HG03354 (cell line): ENCODE measurements around the gene PNPLA6.

ENCODE experiments used
- ATAC-seq: cut with Tn5 transposase; IDR thresholded peaks from one replicate; pipeline ENCODE4 v1.9.1; 2021; ENCODE audit warnings: mild to moderate bottlenecking; ENCODE audit not compliant: unreplicated experiment, poor library complexity, severe bottlenecking

The PNPLA6 gene

GRCh38 chr19:7582446-7582845 is 46.9 kb downstream of the PNPLA6 start:
- no peak for ATAC-seq

- ATAC-seq = no peak
Measured at GRCh38 chr19:7589822-7590221, 54.3 kb downstream of the PNPLA6 start.

DNA sequence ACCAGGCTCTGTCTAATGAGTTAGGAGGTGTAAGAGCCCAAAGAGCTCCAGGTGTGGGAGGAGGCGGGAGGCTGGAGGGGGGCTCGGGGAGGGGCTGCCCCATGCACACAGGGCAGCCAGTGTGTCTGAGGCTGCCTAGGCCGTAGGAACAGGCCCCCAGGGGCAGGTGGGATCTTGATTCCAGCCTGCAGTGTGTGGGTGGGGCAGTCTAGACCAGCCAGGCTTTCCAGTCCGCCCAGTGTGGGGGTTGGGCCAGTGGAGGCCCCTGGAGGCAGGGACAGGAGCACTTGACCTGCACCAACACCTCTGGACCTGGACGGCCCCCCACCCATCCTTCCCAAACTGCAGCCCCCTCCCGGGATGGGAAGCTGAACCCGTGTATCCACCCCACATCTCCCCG is 54.7 kb downstream of the PNPLA6 start:
- ATAC-seq = no peak

DNA sequence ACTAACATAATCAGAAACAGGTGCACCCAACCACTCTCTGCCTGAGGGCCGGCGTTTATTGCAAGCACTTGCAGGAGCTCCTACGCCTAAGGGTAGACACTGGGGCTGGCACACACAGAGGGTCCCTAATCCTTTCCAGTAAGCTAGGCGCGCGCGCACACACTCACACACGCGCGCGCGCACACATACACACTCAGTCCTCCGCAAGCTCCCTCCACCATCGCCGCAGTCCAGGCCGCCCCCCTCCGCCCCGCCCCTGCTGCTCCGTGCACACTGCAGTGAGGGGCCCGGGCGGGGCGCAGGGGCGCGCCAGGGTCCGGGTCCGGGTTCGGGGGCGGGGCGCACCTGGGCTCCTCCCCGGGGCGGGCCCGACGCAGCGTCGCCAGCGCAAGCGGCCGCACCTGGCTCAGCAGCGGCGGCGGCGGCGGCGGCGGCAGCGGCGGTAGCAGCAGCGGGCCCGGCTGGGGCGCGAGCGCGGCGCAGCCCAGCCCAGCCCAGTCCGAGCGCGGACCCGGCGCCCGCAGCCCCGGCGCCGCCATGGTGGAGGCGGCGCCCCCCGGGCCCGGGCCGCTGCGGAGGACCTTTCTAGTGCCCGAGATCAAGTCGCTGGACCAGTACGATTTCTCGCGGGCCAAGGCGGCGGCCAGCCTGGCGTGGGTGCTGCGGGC is 60.1 kb downstream of the PNPLA6 start, which contains the start of gene CAMSAP3:
Gene CAMSAP3 (plus strand): TSS at position 398 of the 668 bp plus-strand sequence. CDS start 140 bp downstream, at position 538.
- ATAC-seq = peak; percentile 54

GRCh38 chr19:7596211-7596937 is 60.9 kb downstream of the PNPLA6 start:
- ATAC-seq = peak; percentile 28

DNA sequence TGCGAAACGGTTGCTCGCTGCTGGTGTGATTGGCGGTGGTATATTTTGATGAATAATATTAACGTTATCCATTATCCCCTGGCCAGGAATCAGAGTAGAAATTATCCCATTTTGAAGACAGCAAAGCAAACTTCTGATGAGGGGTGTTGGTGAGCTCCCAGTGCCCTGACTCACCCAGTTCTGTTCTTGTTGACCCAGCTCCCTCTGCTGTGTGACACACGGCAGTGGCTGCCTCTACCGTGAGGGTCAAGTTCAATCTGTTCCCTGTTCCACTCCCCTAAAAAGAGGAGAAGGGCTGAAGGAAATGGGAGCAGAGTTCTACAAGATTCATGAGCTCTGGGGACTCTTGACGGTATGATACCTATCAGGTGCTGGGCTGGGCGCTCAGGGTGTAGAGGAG is 62.2 kb downstream of the PNPLA6 start:
- ATAC-seq = no peak

GRCh38 chr19:7598180-7598579 is 62.7 kb downstream of the PNPLA6 start:
- no peak for ATAC-seq

DNA sequence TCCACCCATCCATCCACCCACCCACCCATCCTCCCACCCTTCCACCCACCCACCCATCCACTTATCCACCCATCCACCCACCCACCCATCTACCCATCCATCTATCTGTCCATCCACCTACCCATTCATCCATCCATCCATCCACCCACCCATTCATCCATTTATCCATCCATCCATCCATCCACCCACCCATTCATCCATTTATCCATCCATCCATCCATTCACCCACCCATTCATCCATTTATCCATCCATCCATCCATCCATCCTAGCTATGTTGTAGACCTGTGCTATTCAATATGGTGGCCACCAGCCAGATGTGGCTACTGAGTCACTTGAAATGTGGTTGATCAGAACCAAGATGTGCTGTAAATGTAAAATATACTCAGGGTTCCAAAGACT is 65.2 kb downstream of the PNPLA6 start:
- ATAC-seq = no peak

GRCh38 chr19:7602240-7602934 is 66.9 kb downstream of the PNPLA6 start:
- ATAC-seq = no peak

DNA sequence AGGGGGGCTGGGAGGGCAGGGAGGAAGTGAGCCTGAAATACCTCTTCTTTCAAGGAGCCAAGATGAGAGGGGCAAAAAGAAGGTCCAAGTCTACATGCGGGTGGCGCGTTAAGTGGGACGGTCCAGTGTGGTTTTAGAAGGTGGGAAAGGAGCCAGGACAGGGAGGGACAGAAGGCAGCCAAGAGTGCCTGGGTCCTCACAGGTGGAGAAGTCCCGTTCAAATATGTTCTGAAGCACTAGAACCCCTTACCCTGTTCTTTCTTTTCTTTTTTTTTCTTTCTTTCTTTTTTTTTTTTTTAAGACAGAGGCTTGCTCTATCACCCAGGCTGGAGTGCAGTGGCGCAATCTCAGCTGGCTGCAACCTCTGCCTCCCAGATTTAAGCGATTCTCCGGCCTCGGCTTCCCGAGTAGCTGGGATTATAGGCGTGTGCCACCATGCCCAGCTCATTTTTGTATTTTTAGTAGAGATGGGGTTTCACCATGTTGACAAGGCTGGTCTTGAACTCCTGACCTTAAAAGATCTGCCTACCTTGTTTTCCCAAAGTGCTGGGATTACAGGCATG is 67.5 kb downstream of the PNPLA6 start:
- ATAC-seq = no peak

GRCh38 chr19:7603919-7604318 is 68.4 kb downstream of the PNPLA6 start:
- no peak for ATAC-seq

GRCh38 chr19:7605490-7606222 is 70.1 kb downstream of the PNPLA6 start:
- ATAC-seq = no peak

DNA sequence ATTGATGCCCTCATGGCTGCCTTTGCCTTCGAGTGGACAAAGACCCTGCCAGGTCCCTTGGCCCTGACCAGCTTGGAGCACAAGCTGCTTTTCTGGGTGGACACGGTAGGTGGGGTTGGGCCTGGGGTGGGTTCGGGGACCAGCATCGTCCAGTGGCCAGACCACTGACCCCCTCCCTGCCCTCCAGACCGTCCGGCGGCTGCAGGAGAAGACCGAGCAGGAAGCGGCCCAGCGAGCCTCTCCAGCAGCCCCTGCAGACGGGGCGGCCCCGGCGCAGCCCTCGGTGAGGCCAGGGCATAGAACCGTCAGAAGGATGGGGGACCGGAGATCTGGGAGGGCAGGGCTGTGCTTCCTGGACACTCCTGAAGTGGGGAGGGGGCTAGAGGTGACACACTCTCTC is 70.8 kb downstream of the PNPLA6 start:
- ATAC-seq = no peak

DNA sequence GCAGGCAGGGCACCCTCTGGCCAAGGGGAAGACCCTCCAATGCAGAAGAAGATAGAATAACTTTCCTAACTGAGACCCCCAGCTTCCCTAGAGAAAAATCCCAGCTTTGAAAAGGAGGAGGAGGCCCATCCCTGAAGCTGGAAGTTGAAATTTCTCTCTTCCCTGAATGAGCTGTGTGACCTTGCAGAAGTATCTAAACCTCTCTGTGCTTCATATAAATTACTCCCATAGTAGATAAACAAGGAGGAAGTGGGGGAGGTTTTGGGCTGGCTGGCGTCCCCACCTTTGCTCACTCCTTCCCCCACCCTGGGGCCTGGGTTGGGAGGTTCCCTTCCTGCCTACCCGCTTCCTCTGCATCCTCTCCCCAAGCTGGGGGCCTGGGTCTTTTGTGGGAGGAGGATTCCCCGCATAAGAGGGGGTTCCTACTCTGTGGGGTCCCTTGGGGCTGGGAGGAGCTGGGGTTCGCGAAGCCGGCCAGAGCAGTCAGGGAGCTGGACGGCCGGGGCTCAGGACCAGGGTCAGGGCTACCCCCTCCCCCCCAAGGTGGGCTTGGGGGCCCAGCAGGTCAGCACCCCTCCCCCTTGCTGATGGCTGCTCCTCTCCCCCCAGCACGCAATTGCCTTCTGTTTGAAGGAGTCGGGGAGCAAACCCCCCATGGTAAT is 71.8 kb downstream of the PNPLA6 start:
- no peak for ATAC-seq

- ATAC-seq = no peak
Measured at GRCh38 chr19:7607874-7608560, 72.5 kb downstream of the PNPLA6 start.

DNA sequence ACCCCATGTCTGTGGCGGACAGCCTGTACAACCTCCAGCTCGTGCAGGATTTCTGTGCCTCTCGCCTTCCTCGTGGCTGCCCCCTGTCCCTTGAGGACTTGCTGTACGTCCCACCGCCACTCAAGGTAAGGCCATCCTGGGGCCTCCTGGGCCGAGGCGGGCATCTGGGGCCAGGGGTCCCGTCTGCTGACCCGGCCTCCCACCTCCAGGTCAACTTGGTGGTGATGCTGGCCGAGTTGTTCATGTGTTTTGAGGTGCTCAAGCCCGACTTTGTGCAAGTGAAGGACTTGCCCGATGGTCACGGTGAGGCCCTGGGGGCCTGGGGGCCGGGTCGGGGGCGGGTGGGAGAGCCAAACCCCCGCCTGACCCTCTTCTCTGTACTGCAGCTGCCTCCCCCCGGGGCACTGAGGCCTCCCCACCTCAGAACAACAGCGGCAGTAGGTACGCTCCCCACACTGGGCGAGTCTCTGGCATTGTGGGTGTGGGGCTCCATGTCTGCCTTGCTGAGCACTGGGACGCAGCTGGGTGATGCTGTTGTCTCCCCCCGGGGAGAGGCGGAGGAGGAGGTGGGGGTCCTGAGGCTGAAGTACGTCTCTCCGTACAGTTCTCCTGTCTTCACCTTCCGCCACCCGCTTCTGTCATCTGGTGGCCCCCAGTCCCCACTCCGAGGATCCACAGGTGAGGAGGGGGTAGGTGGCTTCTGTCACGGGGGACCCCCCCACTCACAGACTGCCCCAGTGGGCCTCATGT is 75.1 kb downstream of the PNPLA6 start:
- no peak for ATAC-seq
